HG03025 (cell line): ENCODE results near the gene RETSAT.
"Not testable (repeated sequence)": the region's sequence is repeated elsewhere in the genome, so short reads cannot be mapped to it uniquely, and the experiment has no call there.

Source experiments
- ATAC-seq: cut with Tn5 transposase; IDR thresholded peaks from one replicate; pipeline ENCODE4 v1.9.1; 2021; ENCODE audit warnings: mild to moderate bottlenecking, moderate library complexity; ENCODE audit not compliant: unreplicated experiment, low FRiP score

RETSAT gene

GRCh38 chr2:85340034-85340892 lies 14.1 kb downstream of the RETSAT start:
- no peak for ATAC-seq

- no peak for ATAC-seq
Observed at GRCh38 chr2:85334928-85335327, 19.4 kb downstream of the RETSAT start.

- ATAC-seq, result not testable (repeated sequence)
Observed at GRCh38 chr2:85333877-85334276, 20.5 kb downstream of the RETSAT start.

GRCh38 chr2:85330839-85331636 lies 23.3 kb downstream of the RETSAT start:
- no peak for ATAC-seq

- not testable (repeated sequence) for ATAC-seq
Observed at GRCh38 chr2:85329701-85330100, 24.6 kb downstream of the RETSAT start.

- no peak for ATAC-seq
Observed at GRCh38 chr2:85329181-85329651, 25.1 kb downstream of the RETSAT start.

- ATAC-seq, result peak; percentile 80
Observed at GRCh38 chr2:85327822-85328617, 26.3 kb downstream of the RETSAT start, which contains the start of gene TGOLN2. Gene TGOLN2, minus strand, starts transcription at chr2:85327989. Its CDS starts 27 bp downstream, at chr2:85327962.

GRCh38 chr2:85327160-85327821 lies 27.0 kb downstream of the RETSAT start:
- no peak for ATAC-seq

- ATAC-seq, result peak; percentile 37
Observed at GRCh38 chr2:85326406-85327159, 27.7 kb downstream of the RETSAT start.

GRCh38 chr2:85325466-85325811 lies 28.9 kb downstream of the RETSAT start:
- no peak for ATAC-seq

GRCh38 chr2:85324639-85325465 lies 29.5 kb downstream of the RETSAT start:
- no peak for ATAC-seq

- ATAC-seq, result not testable (repeated sequence)
Observed at GRCh38 chr2:85323988-85324367, 30.4 kb downstream of the RETSAT start.

GRCh38 chr2:85323351-85323987 lies 30.9 kb downstream of the RETSAT start:
- ATAC-seq, result no peak

GRCh38 chr2:85319796-85320195 lies 34.5 kb downstream of the RETSAT start:
- ATAC-seq, result no peak

GRCh38 chr2:85318222-85319074 lies 35.9 kb downstream of the RETSAT start:
- ATAC-seq, result no peak

GRCh38 chr2:85315921-85316320 lies 38.4 kb downstream of the RETSAT start:
- not testable (repeated sequence) for ATAC-seq

GRCh38 chr2:85314884-85315242 lies 39.5 kb downstream of the RETSAT start:
- no peak for ATAC-seq
